ENCODE results near the gene CENPS.

DNA sequence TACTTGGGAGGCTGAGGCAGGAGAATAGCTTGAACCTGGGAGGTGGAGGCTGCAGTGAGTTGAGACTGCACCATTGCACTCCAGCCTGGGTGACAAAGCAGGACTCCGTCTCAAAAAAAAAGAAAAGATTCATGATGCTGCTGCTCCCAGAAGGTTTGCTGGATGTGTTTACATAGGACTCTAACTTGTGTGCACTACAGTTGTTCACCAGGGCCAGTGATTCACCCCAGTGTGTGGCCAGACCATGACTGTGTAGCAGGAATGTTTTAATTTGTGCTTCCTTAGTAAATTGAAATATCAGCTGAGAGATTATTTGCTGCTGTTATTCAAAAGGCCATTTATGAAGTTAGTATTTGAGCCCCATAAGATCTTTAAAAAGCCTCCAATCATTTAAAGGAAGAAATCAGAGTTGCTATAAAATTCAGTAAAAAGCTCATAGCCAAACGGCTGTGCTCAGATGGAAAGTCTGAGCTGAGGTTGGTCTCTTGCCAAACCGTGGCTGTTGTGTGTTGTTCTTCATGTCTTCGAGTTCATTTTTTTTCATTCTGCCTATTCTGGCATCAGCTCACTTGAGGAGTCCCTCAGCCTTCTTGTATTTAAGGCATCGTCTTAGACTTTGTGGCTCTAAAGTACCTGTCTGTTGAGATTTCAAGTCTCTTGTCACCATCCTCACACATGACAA lies 49.5 kb upstream of the CENPS start:
- TF ChIP-seq POLR2A (IDR thresholded peaks at IDR 0.05): no peak
- TF ChIP-seq, protein P1, sequence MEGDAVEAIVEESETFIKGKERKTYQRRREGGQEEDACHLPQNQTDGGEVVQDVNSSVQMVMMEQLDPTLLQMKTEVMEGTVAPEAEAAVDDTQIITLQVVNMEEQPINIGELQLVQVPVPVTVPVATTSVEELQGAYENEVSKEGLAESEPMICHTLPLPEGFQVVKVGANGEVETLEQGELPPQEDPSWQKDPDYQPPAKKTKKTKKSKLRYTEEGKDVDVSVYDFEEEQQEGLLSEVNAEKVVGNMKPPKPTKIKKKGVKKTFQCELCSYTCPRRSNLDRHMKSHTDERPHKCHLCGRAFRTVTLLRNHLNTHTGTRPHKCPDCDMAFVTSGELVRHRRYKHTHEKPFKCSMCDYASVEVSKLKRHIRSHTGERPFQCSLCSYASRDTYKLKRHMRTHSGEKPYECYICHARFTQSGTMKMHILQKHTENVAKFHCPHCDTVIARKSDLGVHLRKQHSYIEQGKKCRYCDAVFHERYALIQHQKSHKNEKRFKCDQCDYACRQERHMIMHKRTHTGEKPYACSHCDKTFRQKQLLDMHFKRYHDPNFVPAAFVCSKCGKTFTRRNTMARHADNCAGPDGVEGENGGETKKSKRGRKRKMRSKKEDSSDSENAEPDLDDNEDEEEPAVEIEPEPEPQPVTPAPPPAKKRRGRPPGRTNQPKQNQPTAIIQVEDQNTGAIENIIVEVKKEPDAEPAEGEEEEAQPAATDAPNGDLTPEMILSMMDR (IDR thresholded peaks at IDR 0.05): no peak
